ENCODE measurements around the gene TSC22D2. TPM values are rescaled to one million over a fixed set of nuclear protein-coding genes. Genes with fewer than 3 reads are reported as not detected.

Gene TSC22D2
- total and polyA plus RNA-seq, 10 of the 15 experiments (the other 5 are each of a cell fraction or from before 2014, with no cell fraction given) = 7.4 to 19.4 (median 10.9) TPM

GRCh38 chr3:150409512-150410310 is 1.6 kb downstream of the TSC22D2 start (continued):
- TF ChIP-seq YY1 (IDR thresholded peaks at IDR 0.05; ENCODE audit: low read depth, low read length) = peak; percentile 78
- TF ChIP-seq SMARCA5 (IDR thresholded peaks at IDR 0.05) = peak; percentile 94
- no peak for TF ChIP-seq STAT1 (conservative IDR thresholded peaks at IDR 0.05)
- TF ChIP-seq BACH1 (IDR thresholded peaks at IDR 0.05; ENCODE audit: borderline replicate concordance) = peak; percentile 27; the same call in 1 of the 2 replicates
- no peak for TF ChIP-seq RAD51 (IDR thresholded peaks at IDR 0.05)
- no peak for TF ChIP-seq ZNF217 (IDR thresholded peaks at IDR 0.05)
- no peak for TF ChIP-seq SKIL (IDR thresholded peaks at IDR 0.05; ENCODE audit: low read depth, poor library complexity, severe bottlenecking)
- no peak for TF ChIP-seq IRF3 (IDR thresholded peaks at IDR 0.05)
- no peak for TF ChIP-seq ELK1 (IDR thresholded peaks at IDR 0.05; ENCODE audit: low read depth, low read length)
- TF ChIP-seq ASH2L (IDR thresholded peaks at IDR 0.05; ENCODE audit: borderline replicate concordance, low read depth) = no peak
- no peak for TF ChIP-seq NFXL1 (IDR thresholded peaks at IDR 0.05; ENCODE audit: borderline replicate concordance)
- TF ChIP-seq KDM1A (IDR thresholded peaks at IDR 0.05; ENCODE audit: borderline replicate concordance) = no peak
- no peak for TF ChIP-seq RCOR1 (conservative IDR thresholded peaks at IDR 0.05; ENCODE audit: low read depth, low read length)
- no peak for TF ChIP-seq CBFB (IDR thresholded peaks at IDR 0.05; ENCODE audit: low read depth)
- TF ChIP-seq PRDM15 (CRISPR knock-in tag; IDR thresholded peaks at IDR 0.05) = no peak
- TF ChIP-seq HDGF (IDR thresholded peaks at IDR 0.05) = no peak
- peak; percentile 60 for TF ChIP-seq PKNOX1 (IDR thresholded peaks at IDR 0.05)
- peak; percentile 61 to 64; a peak in 3 of 4 replicates for TF ChIP-seq BHLHE40 (IDR thresholded peaks at IDR 0.05; ENCODE audit: borderline replicate concordance in 1 of 2, low read depth in 2 of 2, low read length in 1 of 2)
- no peak for TF ChIP-seq NR2C2 (IDR thresholded peaks at IDR 0.05; ENCODE audit: borderline replicate concordance, control insufficient read depth, insufficient read length, low read depth)
- TF ChIP-seq ZZZ3 (IDR thresholded peaks at IDR 0.05; ENCODE audit: control insufficient read depth, insufficient read length, low read depth) = no peak
- TF ChIP-seq RAD21 (IDR thresholded peaks at IDR 0.05; ENCODE audit: insufficient read depth, low read depth, low read length) = no peak; the same call in 1 of the 2 replicates

Data from GM12878 (cell line).